AG09309 (cell line): Measurements from ENCODE around the gene FMOD.

ENCODE experiments used
- DNase-seq: peaks from one replicate; pipeline ENCODE4 v3.0.0-alpha.2; 2010; ENCODE audit warnings: low read depth
- H3K4me3 ChIP-seq: 2 replicates; pipeline ENCODE4 v1.5.1; 2011; ENCODE audit warnings: mild to moderate bottlenecking, low read depth, low read length, moderate library complexity; ENCODE audit not compliant: control insufficient read depth
- TF ChIP-seq, protein P1 (sequence below): IDR thresholded peaks from 2 replicates; pipeline ENCODE4 v1.5.1; 2011; ENCODE audit warnings: mild to moderate bottlenecking, low read depth, low read length, inconsistent platforms; ENCODE audit not compliant: insufficient read depth, control insufficient read depth; ENCODE audit errors: missing control alignments

FMOD gene

GRCh38 chr1:203340112-203340790 lies 10.7 kb downstream of the FMOD start:
- TF ChIP-seq, protein P1, sequence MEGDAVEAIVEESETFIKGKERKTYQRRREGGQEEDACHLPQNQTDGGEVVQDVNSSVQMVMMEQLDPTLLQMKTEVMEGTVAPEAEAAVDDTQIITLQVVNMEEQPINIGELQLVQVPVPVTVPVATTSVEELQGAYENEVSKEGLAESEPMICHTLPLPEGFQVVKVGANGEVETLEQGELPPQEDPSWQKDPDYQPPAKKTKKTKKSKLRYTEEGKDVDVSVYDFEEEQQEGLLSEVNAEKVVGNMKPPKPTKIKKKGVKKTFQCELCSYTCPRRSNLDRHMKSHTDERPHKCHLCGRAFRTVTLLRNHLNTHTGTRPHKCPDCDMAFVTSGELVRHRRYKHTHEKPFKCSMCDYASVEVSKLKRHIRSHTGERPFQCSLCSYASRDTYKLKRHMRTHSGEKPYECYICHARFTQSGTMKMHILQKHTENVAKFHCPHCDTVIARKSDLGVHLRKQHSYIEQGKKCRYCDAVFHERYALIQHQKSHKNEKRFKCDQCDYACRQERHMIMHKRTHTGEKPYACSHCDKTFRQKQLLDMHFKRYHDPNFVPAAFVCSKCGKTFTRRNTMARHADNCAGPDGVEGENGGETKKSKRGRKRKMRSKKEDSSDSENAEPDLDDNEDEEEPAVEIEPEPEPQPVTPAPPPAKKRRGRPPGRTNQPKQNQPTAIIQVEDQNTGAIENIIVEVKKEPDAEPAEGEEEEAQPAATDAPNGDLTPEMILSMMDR, result peak; percentile 83
- no peak overlapping the region for H3K4me3 ChIP-seq
- no peak for DNase-seq

GRCh38 chr1:203338335-203339036 lies 12.4 kb downstream of the FMOD start:
- no peak overlapping the region for H3K4me3 ChIP-seq
- TF ChIP-seq, protein P1, result peak; percentile 94
- no peak for DNase-seq

DNA sequence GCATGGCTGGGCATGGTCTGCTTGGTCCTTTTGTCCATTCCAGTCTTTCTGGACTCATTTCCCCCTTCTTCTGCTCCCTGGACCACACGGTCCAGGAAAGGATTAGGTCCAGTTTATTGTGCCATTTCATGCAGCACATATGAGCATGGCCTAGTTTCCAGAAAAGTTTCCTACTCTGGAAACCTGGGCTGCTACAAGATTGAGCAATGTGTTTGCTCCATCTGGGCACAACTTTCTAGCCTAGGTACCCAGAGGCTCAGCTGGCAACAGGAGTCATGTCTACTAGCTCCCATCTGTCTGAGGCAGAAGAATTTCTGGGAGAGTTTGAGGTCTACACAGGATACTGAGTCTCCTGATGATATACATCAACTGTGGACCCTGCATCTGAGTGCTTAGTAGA lies 14.8 kb downstream of the FMOD start:
- H3K4me3 ChIP-seq, result no peak overlapping the region
- TF ChIP-seq, protein P1, result no peak
- no peak for DNase-seq

GRCh38 chr1:203335503-203335902 lies 15.4 kb downstream of the FMOD start:
- H3K4me3 ChIP-seq, result no peak overlapping the region
- DNase-seq, result no peak
- TF ChIP-seq, protein P1, result no peak

DNA sequence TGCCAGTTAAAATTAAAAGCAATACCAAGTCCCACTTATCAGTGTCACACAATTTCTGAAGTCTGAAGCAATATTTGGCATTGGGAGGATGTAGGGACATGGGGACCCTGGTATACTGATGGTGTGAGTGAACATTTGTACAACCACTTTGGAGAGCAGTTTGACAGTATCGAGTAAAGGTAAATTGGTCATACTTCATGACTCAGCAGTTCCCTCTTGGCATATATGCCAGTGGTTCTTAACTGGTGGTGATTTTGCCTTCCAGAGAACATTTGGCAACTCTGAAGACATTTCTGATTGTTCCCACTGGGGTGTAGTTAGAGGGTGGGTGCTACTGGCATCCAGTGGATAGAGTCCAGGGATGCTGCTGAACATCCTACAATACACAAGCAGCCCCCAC lies 19.7 kb downstream of the FMOD start:
- TF ChIP-seq, protein P1, result no peak
- H3K4me3 ChIP-seq, result no peak overlapping the region
- no peak for DNase-seq

DNA sequence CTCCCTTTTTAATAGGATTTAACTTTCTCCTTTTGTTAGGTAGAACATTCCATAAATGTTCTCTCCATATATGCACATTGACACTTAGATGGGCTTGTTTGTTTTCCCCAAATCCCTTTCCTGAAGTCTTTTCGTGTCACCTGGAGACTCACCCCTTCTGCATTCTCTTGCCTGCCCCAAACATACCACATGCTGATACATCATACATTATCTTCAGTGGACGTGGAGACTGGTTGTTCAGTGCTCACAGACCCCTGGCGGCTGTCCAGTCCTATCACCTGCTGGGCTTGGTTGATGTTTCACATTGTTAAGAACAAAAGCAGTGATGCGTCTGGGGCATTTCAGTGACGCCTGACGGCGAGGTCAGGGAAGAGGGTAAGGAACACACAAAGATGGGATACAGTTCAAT lies 22.2 kb downstream of the FMOD start:
- H3K4me3 ChIP-seq, result no peak overlapping the region
- DNase-seq, result no peak

More for the DNA sequence above, 22.2 kb downstream of the FMOD start:
- TF ChIP-seq, protein P1, result no peak
